ENCODE measurements around the gene SELL. TPM values are rescaled to one million over a fixed set of nuclear protein-coding genes. Genes with fewer than 3 reads are reported as not detected.
"Not testable (repeated sequence)": the region's sequence is repeated elsewhere in the genome, so short reads cannot be mapped to it uniquely, and the experiment has no call there.

Gene SELL
- total RNA-seq, 1 donor: under 0.01 TPM

GRCh38 chr1:169667227-169667639 lies 44.2 kb downstream of the SELL start:
- not testable (repeated sequence) for H3K4me1 ChIP-seq (ENCODE audit: insufficient read depth, low read length); H4K20me1 ChIP-seq (ENCODE audit: insufficient read depth, low read length); H3K79me2 ChIP-seq (ENCODE audit: insufficient read depth, low read length); H3K4me3 ChIP-seq (ENCODE audit: insufficient read depth, low read length); H3K27ac ChIP-seq (ENCODE audit: low read depth, low read length); H2AFZ ChIP-seq (ENCODE audit: low read length); H3K4me2 ChIP-seq (ENCODE audit: insufficient read depth, low read length); H3K36me3 ChIP-seq (ENCODE audit: insufficient read depth, low read length); H3K9me3 ChIP-seq (ENCODE audit: low read depth, low read length); DNase-seq (ENCODE audit: insufficient read length, low spot score, missing footprints); H3K27me3 ChIP-seq (ENCODE audit: insufficient read depth, low read length)

GRCh38 chr1:169662680-169663079 lies 48.7 kb downstream of the SELL start:
- not testable (repeated sequence) for H3K27me3 ChIP-seq (ENCODE audit: insufficient read depth, low read length); H2AFZ ChIP-seq (ENCODE audit: low read length); H3K9me3 ChIP-seq (ENCODE audit: low read depth, low read length); H3K4me2 ChIP-seq (ENCODE audit: insufficient read depth, low read length); H3K27ac ChIP-seq (ENCODE audit: low read depth, low read length); H3K79me2 ChIP-seq (ENCODE audit: insufficient read depth, low read length); DNase-seq (ENCODE audit: insufficient read length, low spot score, missing footprints); H4K20me1 ChIP-seq (ENCODE audit: insufficient read depth, low read length); H3K36me3 ChIP-seq (ENCODE audit: insufficient read depth, low read length); H3K4me3 ChIP-seq (ENCODE audit: insufficient read depth, low read length); H3K4me1 ChIP-seq (ENCODE audit: insufficient read depth, low read length)

- H3K36me3 ChIP-seq (ENCODE audit: insufficient read depth, low read length); H3K4me2 ChIP-seq (ENCODE audit: insufficient read depth, low read length); H2AFZ ChIP-seq (ENCODE audit: low read length): not testable (repeated sequence)
Measured at GRCh38 chr1:169661066-169661465, 50.4 kb downstream of the SELL start.

GRCh38 chr1:169658777-169659176 lies 52.6 kb downstream of the SELL start:
- H3K4me1 ChIP-seq (ENCODE audit: insufficient read depth, low read length); H3K9me3 ChIP-seq (ENCODE audit: low read depth, low read length); H3K4me2 ChIP-seq (ENCODE audit: insufficient read depth, low read length); H3K79me2 ChIP-seq (ENCODE audit: insufficient read depth, low read length); H3K27ac ChIP-seq (ENCODE audit: low read depth, low read length); H3K36me3 ChIP-seq (ENCODE audit: insufficient read depth, low read length); H4K20me1 ChIP-seq (ENCODE audit: insufficient read depth, low read length); H3K4me3 ChIP-seq (ENCODE audit: insufficient read depth, low read length); H2AFZ ChIP-seq (ENCODE audit: low read length); DNase-seq (ENCODE audit: insufficient read length, low spot score, missing footprints); H3K27me3 ChIP-seq (ENCODE audit: insufficient read depth, low read length): not testable (repeated sequence)

More at GRCh38 chr1:169661066-169661465, 50.4 kb downstream of the SELL start:
- not testable (repeated sequence) for H3K27me3 ChIP-seq (ENCODE audit: insufficient read depth, low read length); H3K4me1 ChIP-seq (ENCODE audit: insufficient read depth, low read length); H4K20me1 ChIP-seq (ENCODE audit: insufficient read depth, low read length); DNase-seq (ENCODE audit: insufficient read length, low spot score, missing footprints); H3K4me3 ChIP-seq (ENCODE audit: insufficient read depth, low read length); H3K27ac ChIP-seq (ENCODE audit: low read depth, low read length); H3K79me2 ChIP-seq (ENCODE audit: insufficient read depth, low read length); H3K9me3 ChIP-seq (ENCODE audit: low read depth, low read length)

- Histone ChIP-seq H3K4me3 (ENCODE audit: insufficient read depth, low read length) (no peak overlapping the region), H4K20me1 (ENCODE audit: insufficient read depth, low read length) (no peaks in the 10 kb centered on the region), H3K27me3 (ENCODE audit: insufficient read depth, low read length) (no peaks in the 10 kb centered on the region), H3K4me2 (ENCODE audit: insufficient read depth, low read length) (no peak overlapping the region), H3K27ac (ENCODE audit: low read depth, low read length) (no peak overlapping the region), H3K36me3 (ENCODE audit: insufficient read depth, low read length) (no peaks in the 10 kb centered on the region), H2AFZ (ENCODE audit: low read length) (no peak overlapping the region), H3K9me3 (ENCODE audit: low read depth, low read length) (no peaks in the 10 kb centered on the region), H3K4me1 (ENCODE audit: insufficient read depth, low read length) (no peaks in the 10 kb centered on the region), H3K79me2 (ENCODE audit: insufficient read depth, low read length) (no peaks in the 10 kb centered on the region)
- TF ChIP-seq CTCF (IDR thresholded peaks at IDR 0.05; ENCODE audit: extremely low read depth, low read depth, low read length): no peak
- DNase-seq (ENCODE audit: insufficient read length, low spot score, missing footprints): no peak
Measured at GRCh38 chr1:169653873-169654272, 57.5 kb downstream of the SELL start.

- no peaks in the 10 kb centered on the region for H3K9me3 ChIP-seq (ENCODE audit: low read depth, low read length)
- H2AFZ ChIP-seq (ENCODE audit: low read length): no peak overlapping the region
- no peak for TF ChIP-seq CTCF (IDR thresholded peaks at IDR 0.05; ENCODE audit: extremely low read depth, low read depth, low read length)
- no peaks in the 10 kb centered on the region for H4K20me1 ChIP-seq (ENCODE audit: insufficient read depth, low read length)
- H3K4me1 ChIP-seq (ENCODE audit: insufficient read depth, low read length): no peaks in the 10 kb centered on the region
- no peak overlapping the region for H3K4me2 ChIP-seq (ENCODE audit: insufficient read depth, low read length)
- no peaks in the 10 kb centered on the region for H3K36me3 ChIP-seq (ENCODE audit: insufficient read depth, low read length)
- DNase-seq (ENCODE audit: insufficient read length, low spot score, missing footprints): no peak
- H3K4me3 ChIP-seq (ENCODE audit: insufficient read depth, low read length): no peak overlapping the region
- H3K27me3 ChIP-seq (ENCODE audit: insufficient read depth, low read length): no peaks in the 10 kb centered on the region
- no peak overlapping the region for H3K27ac ChIP-seq (ENCODE audit: low read depth, low read length)
- H3K79me2 ChIP-seq (ENCODE audit: insufficient read depth, low read length): no peaks in the 10 kb centered on the region
Measured at GRCh38 chr1:169651035-169651434, 60.4 kb downstream of the SELL start.

Measured in osteoblast (primary cell).